Mesenchymal stem cell (in vitro differentiated cells and primary cell): ENCODE measurements around the gene ARHGEF16.

ENCODE experiments used
- DNase-seq: peaks from one replicate; pipeline ENCODE4 v3.0.0-alpha.2; 2013
- H2AFZ ChIP-seq: one replicate; pipeline ENCODE4 v1.6.1; 2013; ENCODE audit warnings: low read depth, mild to moderate bottlenecking, control low read depth, inconsistent platforms, low read length, moderate library complexity
- H2AK5ac ChIP-seq: 2 replicates; pipeline ENCODE4 v1.6.1; 2013; ENCODE audit warnings: low read length, moderate library complexity, mild to moderate bottlenecking, inconsistent platforms; ENCODE audit not compliant: severe bottlenecking
- H2BK120ac ChIP-seq: one replicate; pipeline ENCODE4 v1.6.1; 2013; ENCODE audit warnings: low read depth, mild to moderate bottlenecking, inconsistent platforms, low read length, moderate library complexity
- H2BK12ac ChIP-seq, 2 experiments: one replicate each; pipeline ENCODE4 v1.6.1; 2013; ENCODE audit warnings: inconsistent platforms in 2 of 2, low read length in 2 of 2, mild to moderate bottlenecking in 2 of 2, moderate library complexity in 2 of 2, control low read depth in 1 of 2
- H2BK15ac ChIP-seq: one replicate; pipeline ENCODE4 v1.6.1; 2013; ENCODE audit warnings: mild to moderate bottlenecking, low read depth, inconsistent platforms; ENCODE audit not compliant: poor library complexity, severe bottlenecking
- H2BK5ac ChIP-seq: 2 replicates; pipeline ENCODE4 v1.6.1; 2013; ENCODE audit warnings: low read depth, mild to moderate bottlenecking, low read length, control low read depth, inconsistent platforms; ENCODE audit not compliant: poor library complexity, severe bottlenecking
- H3K14ac ChIP-seq, 2 experiments: one replicate each; pipeline ENCODE4 v1.6.1; 2013; ENCODE audit warnings: inconsistent platforms in 2 of 2, low read length in 2 of 2, control low read depth in 1 of 2, mild to moderate bottlenecking in 1 of 2, moderate library complexity in 1 of 2
- H3K18ac ChIP-seq, 2 experiments: one replicate each; pipeline ENCODE4 v1.6.1; 2013; ENCODE audit warnings: inconsistent platforms in 2 of 2, low read length in 2 of 2, control low read depth in 1 of 2, low read depth in 1 of 2, mild to moderate bottlenecking in 1 of 2
- H3K23ac ChIP-seq, 2 experiments: one replicate each; pipeline ENCODE4 v1.6.1; 2013; ENCODE audit warnings: inconsistent platforms in 2 of 2, low read length in 2 of 2, mild to moderate bottlenecking in 2 of 2, moderate library complexity in 2 of 2, control low read depth in 1 of 2
- H3K27ac ChIP-seq: 2 replicates; pipeline ENCODE4 v1.5.1; 2013; ENCODE audit warnings: mild to moderate bottlenecking, moderate library complexity, low read length, control low read depth, inconsistent platforms; ENCODE audit not compliant: poor library complexity, severe bottlenecking
- H3K27me3 ChIP-seq, 2 experiments: 2 replicates each; pipeline versions ENCODE4 v1.6.1 to v1.7.0; 2013; ENCODE audit warnings: low read length in 2 of 2, mild to moderate bottlenecking in 2 of 2, moderate library complexity in 2 of 2, control low read depth in 1 of 2, inconsistent platforms in 1 of 2; ENCODE audit not compliant: control insufficient read depth in 1 of 2, insufficient read depth in 1 of 2
- H3K36me3 ChIP-seq, 2 experiments: 2 replicates each; pipeline versions ENCODE4 v1.6.1 to v1.7.0; 2013; ENCODE audit warnings: low read length in 2 of 2, control low read depth in 1 of 2, inconsistent platforms in 1 of 2, low read depth in 1 of 2, mild to moderate bottlenecking in 1 of 2; ENCODE audit not compliant: insufficient read depth in 2 of 2, control insufficient read depth in 1 of 2
- H3K4ac ChIP-seq, 2 experiments: one replicate each; pipeline ENCODE4 v1.6.1; 2013; ENCODE audit warnings: inconsistent platforms in 2 of 2, low read length in 2 of 2, mild to moderate bottlenecking in 2 of 2, moderate library complexity in 2 of 2, control low read depth in 1 of 2, low read depth in 1 of 2
- H3K4me1 ChIP-seq: 2 replicates; pipeline ENCODE4 v1.6.1; 2013; ENCODE audit warnings: low read depth, low read length, control low read depth; ENCODE audit not compliant: control insufficient read depth, insufficient read depth
- H3K4me2 ChIP-seq: 2 replicates; pipeline ENCODE4 v1.6.1; 2013; ENCODE audit warnings: low read length, mild to moderate bottlenecking, inconsistent platforms; ENCODE audit not compliant: poor library complexity, severe bottlenecking
- H3K4me3 ChIP-seq, 2 experiments: 2 replicates each; pipeline versions ENCODE4 v1.5.1 to v1.7.0; 2013; ENCODE audit warnings: low read length in 2 of 2, mild to moderate bottlenecking in 2 of 2, control low read depth in 1 of 2, low read depth in 1 of 2; ENCODE audit not compliant: insufficient read depth in 1 of 2
- H3K79me1 ChIP-seq: replicated peaks from 2 replicates; pipeline ENCODE4 v1.6.1; 2013; ENCODE audit warnings: mild to moderate bottlenecking, control low read depth, low read length, inconsistent platforms; ENCODE audit not compliant: poor library complexity, severe bottlenecking
- H3K9ac ChIP-seq: 2 replicates; pipeline ENCODE4 v1.7.0; 2013; ENCODE audit warnings: mild to moderate bottlenecking, low read length, moderate library complexity
- H3K9me3 ChIP-seq: 2 replicates; pipeline ENCODE4 v1.7.0; 2013; ENCODE audit warnings: mild to moderate bottlenecking, low read length; ENCODE audit not compliant: control insufficient read depth
- H4K8ac ChIP-seq: one replicate; pipeline ENCODE4 v1.6.1; 2013; ENCODE audit warnings: inconsistent platforms, mild to moderate bottlenecking, low read length, moderate library complexity
- H4K91ac ChIP-seq: one replicate; pipeline ENCODE4 v1.6.1; 2013; ENCODE audit warnings: mild to moderate bottlenecking, low read length, inconsistent platforms
- WGBS: methylation state at CpG from one replicate; pipeline ENCODE4 v1.1.7; 2013; ENCODE audit warnings: mixed read lengths; 5-methylcytosine and 5-hydroxymethylcytosine counted together

ARHGEF16 gene

GRCh38 chr1:3451994-3452865 lies 2.2 kb upstream of the ARHGEF16 start:
- H3K79me1 ChIP-seq: no peaks in the 10 kb centered on the region
- H3K4me3 ChIP-seq: no peak overlapping the region
- no peak overlapping the region for H2AFZ ChIP-seq
- H2BK12ac ChIP-seq: no peak overlapping the region
- H3K27ac ChIP-seq: no peak overlapping the region
- H3K9ac ChIP-seq: peak overlapping the region; percentile 66
- H3K4me1 ChIP-seq: peaks cover 20% of the 10 kb centered on the region
- H3K27me3 ChIP-seq: peaks cover 44 to 80% of the 10 kb centered on the region in 2 experiments
- no peak overlapping the region for H2BK15ac ChIP-seq
- no peak overlapping the region for H2AK5ac ChIP-seq
- no peak overlapping the region for H2BK5ac ChIP-seq
- H3K23ac ChIP-seq: no peak overlapping the region
- no peak overlapping the region for H3K4ac ChIP-seq
- H2BK120ac ChIP-seq: no peak overlapping the region
- H3K18ac ChIP-seq: no peak overlapping the region
- H3K14ac ChIP-seq: no peak overlapping the region
- H3K36me3 ChIP-seq: no peaks in the 10 kb centered on the region
- DNase-seq: no peak
- H3K4me2 ChIP-seq: no peak overlapping the region
- peaks cover 13% of the 10 kb centered on the region for H3K9me3 ChIP-seq
- 80% methylated on average over 19 of the region's 23 CpGs for WGBS
- H4K8ac ChIP-seq: no peak overlapping the region
- H4K91ac ChIP-seq: no peak overlapping the region

- no peak overlapping the region for H4K8ac ChIP-seq
- no peak for DNase-seq
- no peak overlapping the region for H2BK5ac ChIP-seq
- no peak overlapping the region for H3K4me2 ChIP-seq
- no peak overlapping the region for H3K4ac ChIP-seq
- H3K27me3 ChIP-seq: peaks cover 47 to 83% of the 10 kb centered on the region in 2 experiments
- H2AFZ ChIP-seq: no peak overlapping the region
- H4K91ac ChIP-seq: no peak overlapping the region
- H2BK15ac ChIP-seq: no peak overlapping the region
- H3K4me3 ChIP-seq: no peak overlapping the region
- peaks cover 8% of the 10 kb centered on the region for H3K9me3 ChIP-seq
- H2BK12ac ChIP-seq: no peak overlapping the region
- no peak overlapping the region for H3K14ac ChIP-seq
- peak overlapping the region; percentile 66 for H3K9ac ChIP-seq
- H3K27ac ChIP-seq: no peak overlapping the region
- H3K4me1 ChIP-seq: peaks cover 20% of the 10 kb centered on the region
- no peak overlapping the region for H3K23ac ChIP-seq
- no peak overlapping the region for H2BK120ac ChIP-seq
- H2AK5ac ChIP-seq: no peak overlapping the region
- no peaks in the 10 kb centered on the region for H3K36me3 ChIP-seq
- no peak overlapping the region for H3K18ac ChIP-seq
- WGBS: 63% methylated on average over 5 of the region's 5 CpGs
- no peaks in the 10 kb centered on the region for H3K79me1 ChIP-seq
Observed at GRCh38 chr1:3452866-3453175, 1.6 kb upstream of the ARHGEF16 start.

- peaks cover 4% of the 10 kb centered on the region for H3K9me3 ChIP-seq
- H2AFZ ChIP-seq: no peak overlapping the region
- H4K8ac ChIP-seq: no peak overlapping the region
- H3K14ac ChIP-seq: no peak overlapping the region
- H3K4me3 ChIP-seq: no peak overlapping the region
- H3K36me3 ChIP-seq: no peaks in the 10 kb centered on the region
- H3K27ac ChIP-seq: no peak overlapping the region
- no peak overlapping the region for H2AK5ac ChIP-seq
- H2BK15ac ChIP-seq: peak overlapping the region; percentile 2
- peak overlapping the region; percentile 66 for H3K9ac ChIP-seq
- H3K4me2 ChIP-seq: no peak overlapping the region
- no peak overlapping the region for H2BK5ac ChIP-seq
- peak overlapping the region in 1 of 2 experiments; percentile 18 for H2BK12ac ChIP-seq
- H3K79me1 ChIP-seq: no peaks in the 10 kb centered on the region
- WGBS: 38% methylated on average over 17 of the region's 18 CpGs
- no peak overlapping the region for H4K91ac ChIP-seq
- H3K27me3 ChIP-seq: peaks cover 47 to 84% of the 10 kb centered on the region in 2 experiments
- H3K23ac ChIP-seq: no peak overlapping the region
- H3K4ac ChIP-seq: no peak overlapping the region
- peak overlapping the region; percentile 57 for H2BK120ac ChIP-seq
- no peak overlapping the region for H3K18ac ChIP-seq
- peaks cover 23% of the 10 kb centered on the region for H3K4me1 ChIP-seq
- DNase-seq: peak; percentile 63
Observed at GRCh38 chr1:3453203-3453761, 1.2 kb upstream of the ARHGEF16 start.

GRCh38 chr1:3454811-3455618 lies 550 bp downstream of the ARHGEF16 start:
- no peak overlapping the region for H3K23ac ChIP-seq
- DNase-seq: peak; percentile 14
- peak overlapping the region; percentile 85 for H4K91ac ChIP-seq
- H2BK15ac ChIP-seq: peak overlapping the region; percentile 71
- no peak overlapping the region for H4K8ac ChIP-seq
- H2AFZ ChIP-seq: no peak overlapping the region
- no peak overlapping the region for H2BK5ac ChIP-seq
- H3K4ac ChIP-seq: peak overlapping the region in 1 of 2 experiments; percentile 27
- no peak overlapping the region for H3K9ac ChIP-seq
- H3K4me3 ChIP-seq: peak overlapping the region in 1 of 2 experiments; percentile 52
- H3K4me2 ChIP-seq: peak overlapping the region; percentile 86
- H3K18ac ChIP-seq: peak overlapping the region; percentile 61 to 71
- H3K14ac ChIP-seq: no peak overlapping the region
- no peaks in the 10 kb centered on the region for H3K36me3 ChIP-seq
- H2AK5ac ChIP-seq: no peak overlapping the region
- peaks cover 35% of the 10 kb centered on the region for H3K4me1 ChIP-seq
- peaks cover 47 to 88% of the 10 kb centered on the region in 2 experiments for H3K27me3 ChIP-seq
- 10% methylated on average over 17 of the region's 46 CpGs for WGBS
- H2BK120ac ChIP-seq: peak overlapping the region; percentile 24
- H3K9me3 ChIP-seq: peaks cover 4% of the 10 kb centered on the region
- H3K79me1 ChIP-seq: no peaks in the 10 kb centered on the region
- no peak overlapping the region for H3K27ac ChIP-seq
- H2BK12ac ChIP-seq: peak overlapping the region; percentile 1 to 21
